IPS-18a (cell line): ENCODE results near the gene PDSS1.
A peak's percentile ranks its signal among the peaks of the same experiment; 100 is the strongest.

Source experiments
- H3K27ac ChIP-seq: one replicate; pipeline ENCODE4 v1.5.1; 2013; ENCODE audit warnings: low read length
- H3K27me3 ChIP-seq: one replicate; pipeline ENCODE4 v1.6.1; 2013; ENCODE audit warnings: mild to moderate bottlenecking, low read length; ENCODE audit not compliant: control insufficient read depth, insufficient read depth
- H3K36me3 ChIP-seq: one replicate; pipeline ENCODE4 v1.6.1; 2013; ENCODE audit warnings: low read depth, low read length; ENCODE audit not compliant: control insufficient read depth
- H3K4me1 ChIP-seq: one replicate; pipeline ENCODE4 v1.6.1; 2013; ENCODE audit warnings: low read depth, low read length; ENCODE audit not compliant: control insufficient read depth
- H3K4me3 ChIP-seq: one replicate; pipeline ENCODE4 v1.5.1; 2013; ENCODE audit warnings: low read length
- H3K9ac ChIP-seq: one replicate; pipeline ENCODE4 v1.6.1; 2013; ENCODE audit warnings: mild to moderate bottlenecking, low read length, moderate library complexity
- H3K9me3 ChIP-seq: one replicate; pipeline ENCODE4 v1.6.1; 2013; ENCODE audit warnings: low read depth, low read length; ENCODE audit not compliant: control insufficient read depth

The PDSS1 gene

GRCh38 chr10:26743091-26743490 lies 45.6 kb downstream of the PDSS1 start:
- Histone ChIP-seq H3K4me3 (no peak overlapping the region), H3K27me3 (no peaks in the 10 kb centered on the region), H3K36me3 (peaks cover 63% of the 10 kb centered on the region), H3K9me3 (no peaks in the 10 kb centered on the region), H3K4me1 (peaks cover 5% of the 10 kb centered on the region), H3K9ac (no peak overlapping the region), H3K27ac (no peak overlapping the region)

GRCh38 chr10:26743841-26744240 lies 46.3 kb downstream of the PDSS1 start:
- Histone ChIP-seq H3K36me3 (peaks cover 60% of the 10 kb centered on the region), H3K9me3 (no peaks in the 10 kb centered on the region), H3K9ac (no peak overlapping the region), H3K4me3 (no peak overlapping the region), H3K27ac (no peak overlapping the region), H3K4me1 (peaks cover 5% of the 10 kb centered on the region), H3K27me3 (no peaks in the 10 kb centered on the region)

- H3K9ac ChIP-seq, result no peak overlapping the region
- H3K9me3 ChIP-seq, result no peaks in the 10 kb centered on the region
- H3K36me3 ChIP-seq, result peaks cover 47% of the 10 kb centered on the region
- H3K27me3 ChIP-seq, result no peaks in the 10 kb centered on the region
- peaks cover 5% of the 10 kb centered on the region for H3K4me1 ChIP-seq
- H3K27ac ChIP-seq, result no peak overlapping the region
- no peak overlapping the region for H3K4me3 ChIP-seq
These were observed 48.6 kb downstream of the PDSS1 start for GRCh38 chr10:26746061-26746460.

- Histone ChIP-seq H3K9me3 (no peaks in the 10 kb centered on the region), H3K4me3 (no peak overlapping the region), H3K27ac (peak overlapping the region; percentile 24), H3K36me3 (no peaks in the 10 kb centered on the region), H3K27me3 (no peaks in the 10 kb centered on the region), H3K4me1 (peaks cover 21% of the 10 kb centered on the region), H3K9ac (no peak overlapping the region)
These were observed 58.0 kb downstream of the PDSS1 start for GRCh38 chr10:26755443-26755903.

- Histone ChIP-seq H3K4me1 (peaks cover 21% of the 10 kb centered on the region), H3K9me3 (no peaks in the 10 kb centered on the region), H3K36me3 (peaks cover 6% of the 10 kb centered on the region), H3K27me3 (no peaks in the 10 kb centered on the region), H3K4me3 (no peak overlapping the region), H3K9ac (no peak overlapping the region), H3K27ac (no peak overlapping the region)
These were observed 61.5 kb downstream of the PDSS1 start for GRCh38 chr10:26759008-26759407.

GRCh38 chr10:26765549-26765948 lies 68.0 kb downstream of the PDSS1 start:
- H3K9me3 ChIP-seq, result no peaks in the 10 kb centered on the region
- no peak overlapping the region for H3K27ac ChIP-seq
- no peaks in the 10 kb centered on the region for H3K27me3 ChIP-seq

GRCh38 chr10:26770069-26770468 lies 72.6 kb downstream of the PDSS1 start:
- no peak overlapping the region for H3K4me3 ChIP-seq
- H3K36me3 ChIP-seq, result peaks cover 3% of the 10 kb centered on the region
- no peak overlapping the region for H3K9ac ChIP-seq
- no peaks in the 10 kb centered on the region for H3K9me3 ChIP-seq
- no peaks in the 10 kb centered on the region for H3K4me1 ChIP-seq
- no peaks in the 10 kb centered on the region for H3K27me3 ChIP-seq
- H3K27ac ChIP-seq, result no peak overlapping the region

More at GRCh38 chr10:26765549-26765948, 68.0 kb downstream of the PDSS1 start:
- H3K36me3 ChIP-seq, result peaks cover 9% of the 10 kb centered on the region
- H3K4me3 ChIP-seq, result no peak overlapping the region
- H3K9ac ChIP-seq, result no peak overlapping the region
- H3K4me1 ChIP-seq, result no peaks in the 10 kb centered on the region

- H3K4me3 ChIP-seq, result no peak overlapping the region
- H3K27ac ChIP-seq, result no peak overlapping the region
- H3K4me1 ChIP-seq, result no peaks in the 10 kb centered on the region
- no peak overlapping the region for H3K9ac ChIP-seq
- no peaks in the 10 kb centered on the region for H3K9me3 ChIP-seq
- no peaks in the 10 kb centered on the region for H3K27me3 ChIP-seq
- no peaks in the 10 kb centered on the region for H3K36me3 ChIP-seq
These were observed 76.1 kb downstream of the PDSS1 start for GRCh38 chr10:26773633-26774032.

GRCh38 chr10:26776258-26776657 lies 78.8 kb downstream of the PDSS1 start:
- Histone ChIP-seq H3K9ac (no peak overlapping the region), H3K36me3 (no peaks in the 10 kb centered on the region), H3K9me3 (no peaks in the 10 kb centered on the region), H3K4me3 (no peak overlapping the region), H3K27ac (no peak overlapping the region), H3K27me3 (no peaks in the 10 kb centered on the region), H3K4me1 (no peaks in the 10 kb centered on the region)

- Histone ChIP-seq H3K9ac (no peak overlapping the region), H3K4me1 (peaks cover 3% of the 10 kb centered on the region), H3K27ac (no peak overlapping the region), H3K27me3 (no peaks in the 10 kb centered on the region), H3K36me3 (no peaks in the 10 kb centered on the region), H3K4me3 (no peak overlapping the region), H3K9me3 (no peaks in the 10 kb centered on the region)
These were observed 80.2 kb downstream of the PDSS1 start for GRCh38 chr10:26777686-26778085.

GRCh38 chr10:26779176-26779860 lies 81.8 kb downstream of the PDSS1 start:
- Histone ChIP-seq H3K27me3 (no peaks in the 10 kb centered on the region), H3K27ac (no peak overlapping the region), H3K9me3 (no peaks in the 10 kb centered on the region), H3K4me3 (no peak overlapping the region), H3K36me3 (no peaks in the 10 kb centered on the region), H3K4me1 (peaks cover 3% of the 10 kb centered on the region), H3K9ac (no peak overlapping the region)

GRCh38 chr10:26780106-26780792 lies 82.7 kb downstream of the PDSS1 start:
- no peaks in the 10 kb centered on the region for H3K36me3 ChIP-seq
- no peak overlapping the region for H3K27ac ChIP-seq
- H3K27me3 ChIP-seq, result no peaks in the 10 kb centered on the region
- H3K9ac ChIP-seq, result no peak overlapping the region
- H3K4me1 ChIP-seq, result peaks cover 3% of the 10 kb centered on the region
- no peak overlapping the region for H3K4me3 ChIP-seq
- H3K9me3 ChIP-seq, result no peaks in the 10 kb centered on the region
